ENCODE measurements around the gene RALGDS. TPM values are rescaled to one million over a fixed set of nuclear protein-coding genes. Genes with fewer than 3 reads are reported as not detected.

RALGDS gene
- total RNA-seq, 1 donor from 2014 or later = 449 TPM

GRCh38 chr9:133158695-133159094, 37.7 kb upstream of the RALGDS start:
- no peak for DNase-seq
- TF ChIP-seq CTCF (IDR thresholded peaks at IDR 0.05; ENCODE audit: partially characterized antibody, unreplicated experiment) = no peak
- Mint-ChIP-seq H3K27me3 (ENCODE audit: unreplicated experiment) (peaks cover 6% of the 10 kb centered on the region), H3K27ac (ENCODE audit: unreplicated experiment) (no peak overlapping the region), H3K9me3 (ENCODE audit: unreplicated experiment) (peaks cover 1% of the 10 kb centered on the region), H3K4me3 (ENCODE audit: unreplicated experiment) (no peak overlapping the region), H3K36me3 (ENCODE audit: unreplicated experiment) (no peaks in the 10 kb centered on the region), H3K4me1 (ENCODE audit: low read depth, unreplicated experiment) (no peaks in the 10 kb centered on the region)

- TF ChIP-seq CTCF (IDR thresholded peaks at IDR 0.05; ENCODE audit: partially characterized antibody, unreplicated experiment) = no peak
- Mint-ChIP-seq H3K27ac (ENCODE audit: unreplicated experiment) (no peak overlapping the region), H3K9me3 (ENCODE audit: unreplicated experiment) (peaks cover 6% of the 10 kb centered on the region), H3K27me3 (ENCODE audit: unreplicated experiment) (peaks cover 8% of the 10 kb centered on the region), H3K36me3 (ENCODE audit: unreplicated experiment) (no peaks in the 10 kb centered on the region), H3K4me1 (ENCODE audit: low read depth, unreplicated experiment) (peaks cover 2% of the 10 kb centered on the region), H3K4me3 (ENCODE audit: unreplicated experiment) (no peak overlapping the region)
- no peak for DNase-seq
These were observed 34.1 kb upstream of the RALGDS start for GRCh38 chr9:133155156-133155555.

GRCh38 chr9:133154097-133154989, 33.3 kb upstream of the RALGDS start:
- H3K4me1 Mint-ChIP-seq (ENCODE audit: low read depth, unreplicated experiment) = peaks cover 2% of the 10 kb centered on the region
- peaks cover 8% of the 10 kb centered on the region for H3K27me3 Mint-ChIP-seq (ENCODE audit: unreplicated experiment)
- no peak for TF ChIP-seq CTCF (IDR thresholded peaks at IDR 0.05; ENCODE audit: partially characterized antibody, unreplicated experiment)
- H3K36me3 Mint-ChIP-seq (ENCODE audit: unreplicated experiment) = no peaks in the 10 kb centered on the region
- no peak overlapping the region for H3K27ac Mint-ChIP-seq (ENCODE audit: unreplicated experiment)
- DNase-seq = no peak
- H3K4me3 Mint-ChIP-seq (ENCODE audit: unreplicated experiment) = no peak overlapping the region
- H3K9me3 Mint-ChIP-seq (ENCODE audit: unreplicated experiment) = peaks cover 8% of the 10 kb centered on the region

- H3K9me3 Mint-ChIP-seq (ENCODE audit: unreplicated experiment) = peaks cover 8% of the 10 kb centered on the region
- no peak overlapping the region for H3K27ac Mint-ChIP-seq (ENCODE audit: unreplicated experiment)
- peaks cover 8% of the 10 kb centered on the region for H3K27me3 Mint-ChIP-seq (ENCODE audit: unreplicated experiment)
- H3K4me3 Mint-ChIP-seq (ENCODE audit: unreplicated experiment) = no peak overlapping the region
- no peak for DNase-seq
- peaks cover 2% of the 10 kb centered on the region for H3K4me1 Mint-ChIP-seq (ENCODE audit: low read depth, unreplicated experiment)
- no peak for TF ChIP-seq CTCF (IDR thresholded peaks at IDR 0.05; ENCODE audit: partially characterized antibody, unreplicated experiment)
- H3K36me3 Mint-ChIP-seq (ENCODE audit: unreplicated experiment) = no peaks in the 10 kb centered on the region
These were observed 32.4 kb upstream of the RALGDS start for GRCh38 chr9:133153227-133154096.
